AG10803 (cell line): Measurements from ENCODE around the gene NT5C.
"Not testable (repeated sequence)": the region's sequence is repeated elsewhere in the genome, so short reads cannot be mapped to it uniquely, and the experiment has no call there.

ENCODE experiments used
- DNase-seq: peaks from one replicate; pipeline ENCODE4 v3.0.0; 2010; ENCODE audit warnings: low read depth
- H3K4me3 ChIP-seq: 2 replicates; pipeline ENCODE4 v1.5.1; 2011; ENCODE audit warnings: mild to moderate bottlenecking, low read length, control low read depth
- CTCF ChIP-seq: conservative IDR thresholded peaks from 2 replicates; pipeline ENCODE4 v1.5.1; 2011; ENCODE audit warnings: mild to moderate bottlenecking, low read length, control low read depth, inconsistent platforms

Gene NT5C

GRCh38 chr17:75130632-75131277, 787 bp downstream of the NT5C start:
- DNase-seq: peak; percentile 50
- peak; percentile 59 for TF ChIP-seq CTCF

GRCh38 chr17:75130059-75130631, 1.4 kb downstream of the NT5C start:
- H3K4me3 ChIP-seq: peak overlapping the region; percentile 73
- no peak for DNase-seq
- no peak for TF ChIP-seq CTCF

More at GRCh38 chr17:75130632-75131277, 787 bp downstream of the NT5C start:
- peak overlapping the region; percentile 73 for H3K4me3 ChIP-seq

- no peak for TF ChIP-seq CTCF
- DNase-seq: no peak
- no peak overlapping the region for H3K4me3 ChIP-seq
Observed at GRCh38 chr17:75129576-75129975, 2.0 kb downstream of the NT5C start.

- H3K4me3 ChIP-seq: no peak overlapping the region
- no peak for DNase-seq
- no peak for TF ChIP-seq CTCF
Observed at GRCh38 chr17:75128694-75129505, 2.6 kb downstream of the NT5C start.

GRCh38 chr17:75127936-75128335, 3.6 kb downstream of the NT5C start:
- not testable (repeated sequence) for DNase-seq

GRCh38 chr17:75126954-75127353, 4.6 kb downstream of the NT5C start:
- no peak for TF ChIP-seq CTCF
- DNase-seq: no peak
- no peak overlapping the region for H3K4me3 ChIP-seq

More at GRCh38 chr17:75127936-75128335, 3.6 kb downstream of the NT5C start:
- H3K4me3 ChIP-seq: not testable (repeated sequence)

- no peak overlapping the region for H3K4me3 ChIP-seq
- TF ChIP-seq CTCF: no peak
- DNase-seq: no peak
Observed at GRCh38 chr17:75125984-75126383, 5.6 kb downstream of the NT5C start.
